H9 (cell line): ENCODE measurements around the gene SF3A1. TPM values are rescaled to one million over a fixed set of nuclear protein-coding genes. Genes with fewer than 3 reads are reported as not detected.

Source experiments
- DNase-seq: peaks from one replicate; pipeline ENCODE4 v3.0.0-alpha.2; 2017
- H2AFZ ChIP-seq: one replicate; pipeline ENCODE4 v1.6.1; 2013; ENCODE audit warnings: mild to moderate bottlenecking, low read length, control low read depth, moderate library complexity
- H2AK5ac ChIP-seq: 2 replicates; pipeline ENCODE4 v1.6.1; 2013; ENCODE audit warnings: low read length, control low read depth, mixed read lengths; ENCODE audit not compliant: insufficient read length
- H2BK120ac ChIP-seq: one replicate; pipeline ENCODE4 v1.6.1; 2013; ENCODE audit warnings: low read depth, mild to moderate bottlenecking, low read length, control low read depth, inconsistent platforms; ENCODE audit not compliant: poor library complexity, severe bottlenecking
- H2BK12ac ChIP-seq: 2 replicates; pipeline ENCODE4 v1.6.1; 2013; ENCODE audit warnings: low read length, control low read depth, mixed read lengths, low read depth; ENCODE audit not compliant: insufficient read length
- H2BK15ac ChIP-seq: 2 replicates; pipeline ENCODE4 v1.6.1; 2013; ENCODE audit warnings: low read depth, low read length, control low read depth
- H2BK20ac ChIP-seq: one replicate; pipeline ENCODE4 v1.6.1; 2013; ENCODE audit warnings: low read depth, mild to moderate bottlenecking, low read length, control low read depth, inconsistent platforms; ENCODE audit not compliant: poor library complexity, severe bottlenecking
- H2BK5ac ChIP-seq: 2 replicates; pipeline ENCODE4 v1.6.1; 2013; ENCODE audit warnings: low read length, control low read depth, mixed read lengths; ENCODE audit not compliant: insufficient read length
- H3K14ac ChIP-seq: 2 replicates; pipeline ENCODE4 v1.6.1; 2013; ENCODE audit warnings: low read length, control low read depth; ENCODE audit not compliant: insufficient read depth
- H3K18ac ChIP-seq: 2 replicates; pipeline ENCODE4 v1.6.1; 2013; ENCODE audit warnings: low read depth, mild to moderate bottlenecking, mixed read lengths, low read length, control low read depth; ENCODE audit not compliant: insufficient read length
- H3K23ac ChIP-seq: 2 replicates; pipeline ENCODE4 v1.6.1; 2013; ENCODE audit warnings: low read length, control low read depth, mixed read lengths, low read depth; ENCODE audit not compliant: insufficient read length
- H3K23me2 ChIP-seq: 2 replicates; pipeline ENCODE4 v1.6.1; 2013; ENCODE audit warnings: low read depth, mild to moderate bottlenecking, mixed read lengths, low read length, control low read depth; ENCODE audit not compliant: insufficient read length, poor library complexity, severe bottlenecking
- H3K27ac ChIP-seq: 2 replicates; pipeline ENCODE4 v1.5.1; 2013; ENCODE audit warnings: low read length, control low read depth, mixed read lengths, low read depth; ENCODE audit not compliant: insufficient read length
- H3K27me3 ChIP-seq: 2 replicates; pipeline ENCODE4 v1.6.1; 2013; ENCODE audit warnings: low read length, control low read depth, inconsistent platforms; ENCODE audit not compliant: insufficient read depth
- H3K4ac ChIP-seq: 2 replicates; pipeline ENCODE4 v1.6.1; 2013; ENCODE audit warnings: low read depth, mild to moderate bottlenecking, control low read depth, inconsistent platforms, low read length, moderate library complexity
- H3K4me1 ChIP-seq: 2 replicates; pipeline ENCODE4 v1.6.1; 2013; ENCODE audit warnings: low read length, control low read depth, inconsistent platforms; ENCODE audit not compliant: insufficient read depth
- H3K4me2 ChIP-seq: 2 replicates; pipeline ENCODE4 v1.6.1; 2013; ENCODE audit warnings: low read length, control low read depth, mixed read lengths; ENCODE audit not compliant: insufficient read length, insufficient read depth
- H3K56ac ChIP-seq: 2 replicates; pipeline ENCODE4 v1.6.1; 2013; ENCODE audit warnings: low read depth, mild to moderate bottlenecking, mixed read lengths, low read length, control low read depth; ENCODE audit not compliant: insufficient read length
- H3K79me1 ChIP-seq: 2 replicates; pipeline ENCODE4 v1.6.1; 2013; ENCODE audit warnings: low read depth, mild to moderate bottlenecking, moderate library complexity, low read length, control low read depth, inconsistent platforms; ENCODE audit not compliant: insufficient read depth, poor library complexity, severe bottlenecking
- H3K79me2 ChIP-seq: 2 replicates; pipeline ENCODE4 v1.6.1; 2013; ENCODE audit warnings: low read length, control low read depth, inconsistent platforms; ENCODE audit not compliant: insufficient read depth
- H3K9ac ChIP-seq: 2 replicates; pipeline ENCODE4 v1.6.1; 2013; ENCODE audit warnings: low read length, control low read depth, mixed read lengths; ENCODE audit not compliant: insufficient read length; ENCODE audit errors: extremely low read depth
- H3K9me3 ChIP-seq: one replicate; pipeline ENCODE4 v1.6.1; 2013; ENCODE audit warnings: low read depth, low read length, inconsistent platforms; ENCODE audit not compliant: control insufficient read depth
- H3T11ph ChIP-seq: one replicate; pipeline ENCODE4 v1.6.1; 2013; ENCODE audit warnings: mild to moderate bottlenecking, low read length, control low read depth, inconsistent platforms
- H4K20me1 ChIP-seq: one replicate; pipeline ENCODE4 v1.6.1; 2013; ENCODE audit not compliant: control insufficient read depth, insufficient read length, insufficient read depth
- H4K5ac ChIP-seq: 2 replicates; pipeline ENCODE4 v1.6.1; 2013; ENCODE audit warnings: low read depth, mild to moderate bottlenecking, mixed read lengths, low read length, control low read depth; ENCODE audit not compliant: insufficient read length
- H4K8ac ChIP-seq: replicated peaks from 2 replicates; pipeline ENCODE4 v1.6.1; 2013; ENCODE audit warnings: low read length, control low read depth, mixed read lengths, low read depth; ENCODE audit not compliant: insufficient read length
- H4K91ac ChIP-seq: 2 replicates; pipeline ENCODE4 v1.6.1; 2013; ENCODE audit warnings: low read depth, mild to moderate bottlenecking, moderate library complexity, mixed read lengths, low read length, control low read depth; ENCODE audit not compliant: insufficient read length
- H3K27ac Mint-ChIP-seq, 3 experiments: 2 replicates in 2 of 3; 3 replicates in 1 of 3; pipeline ENCODE4 v1.8.0; 2020 to 2021; ENCODE audit warnings: mixed read lengths in 3 of 3, mild to moderate bottlenecking in 1 of 3, moderate library complexity in 1 of 3
- H3K27me3 Mint-ChIP-seq: 2 replicates; pipeline ENCODE4 v1.8.0; 2021; ENCODE audit warnings: low read depth, mild to moderate bottlenecking, moderate library complexity, mixed read lengths
- H3K36me3 Mint-ChIP-seq, 3 experiments: 2 replicates in 2 of 3; 3 replicates in 1 of 3; pipeline ENCODE4 v1.8.0; 2020 to 2021; ENCODE audit warnings: low read depth in 3 of 3, mixed read lengths in 3 of 3; ENCODE audit not compliant: insufficient read depth in 1 of 3
- H3K4me1 Mint-ChIP-seq, 2 experiments: 2 replicates each; pipeline ENCODE4 v1.8.0; 2020; ENCODE audit warnings: mixed read lengths in 2 of 2
- H3K4me3 Mint-ChIP-seq, 2 experiments: 2 replicates in 1 of 2; 3 replicates in 1 of 2; pipeline ENCODE4 v1.8.0; 2020 to 2021; ENCODE audit warnings: mild to moderate bottlenecking in 2 of 2, mixed read lengths in 2 of 2, moderate library complexity in 1 of 2
- H3K9me3 Mint-ChIP-seq, 2 experiments: 2 replicates in 1 of 2; 3 replicates in 1 of 2; pipeline ENCODE4 v1.8.0; 2020; ENCODE audit warnings: mild to moderate bottlenecking in 2 of 2, mixed read lengths in 2 of 2, moderate library complexity in 1 of 2
- CTCF ChIP-seq: fragments of 200-600 bp; sonication (generic); conservative IDR thresholded peaks from 3 replicates; pipeline ENCODE4 v1.8.0; 2021; ENCODE audit warnings: antibody characterized with exemption, mild to moderate bottlenecking
- WGBS: extraction: QIAGEN DNeasy Blood & Tissue Kit; methylation state at CpG from one replicate; pipeline ENCODE4 v1.1.7; 2013; ENCODE audit warnings: missing lambda C conversion rate, low lambda C conversion rate, mixed read lengths; ENCODE audit not compliant: insufficient read length; ENCODE audit errors: extremely low coverage; 5-methylcytosine and 5-hydroxymethylcytosine counted together
- total RNA-seq: library from RNA; stranded (reverse); gene quantifications from 2 replicates; pipeline ENCODE4 v1.2.1, GENCODE V29; 2021

The SF3A1 gene
- total RNA-seq, 1 experiment from 2014 or later, result 225 TPM

DNA sequence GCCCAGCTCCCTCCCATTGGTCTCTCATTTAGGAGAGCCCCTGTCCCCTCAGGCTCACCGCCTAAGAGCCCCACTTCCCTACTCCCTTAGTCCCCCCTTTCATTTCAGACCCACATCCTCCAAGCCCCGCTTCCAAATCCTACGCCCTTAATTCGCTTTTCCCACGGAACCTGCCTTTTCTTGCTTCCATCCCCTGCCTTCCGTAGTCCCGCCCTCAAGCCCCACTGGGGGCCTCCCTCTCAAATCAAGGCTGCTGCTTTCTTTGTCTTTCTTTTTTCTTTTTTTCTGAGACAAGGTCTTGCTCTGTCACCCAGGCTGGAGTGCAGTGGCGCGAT lies 509 bp upstream of the SF3A1 start:
- Histone ChIP-seq H3K9ac (peak overlapping the region; percentile 34), H2AFZ (no peak overlapping the region), H3K79me1 (peaks cover 10% of the 10 kb centered on the region), H3K27ac (no peak overlapping the region), H3K79me2 (peaks cover 15% of the 10 kb centered on the region), H2AK5ac (no peak overlapping the region), H3K18ac (peak overlapping the region; percentile 36), H2BK5ac (no peak overlapping the region), H4K20me1 (no peaks in the 10 kb centered on the region), H3K23me2 (peaks cover 3% of the 10 kb centered on the region), H2BK12ac (no peak overlapping the region), H3K4ac (no peak overlapping the region), H3K56ac (no peak overlapping the region), H3K4me2 (peak overlapping the region; percentile 75), H3K14ac (0 out of 2 replicates have a peak overlapping the region, but pooled peaks have one; percentile 45), H2BK15ac (no peak overlapping the region), H3K27me3 (no peaks in the 10 kb centered on the region), H3K23ac (no peak overlapping the region), H3K9me3 (no peaks in the 10 kb centered on the region), H2BK20ac (no peak overlapping the region), H3K4me1 (no peaks in the 10 kb centered on the region; the same call in 1 of the 2 replicates), H4K91ac (no peak overlapping the region), H2BK120ac (no peak overlapping the region), H4K5ac (no peak overlapping the region), H3T11ph (no peak overlapping the region), H4K8ac (no peak overlapping the region)
- peaks cover 16 to 20% of the 10 kb centered on the region in 2 experiments for H3K4me1 Mint-ChIP-seq
- H3K27ac Mint-ChIP-seq, result peak overlapping the region; percentile 83 to 98 (median 91)
- peak overlapping the region; percentile 96 to 99 for H3K4me3 Mint-ChIP-seq
- no peaks in the 10 kb centered on the region for H3K9me3 Mint-ChIP-seq
- H3K36me3 Mint-ChIP-seq, result peaks cover 7 to 21% (median 19%) of the 10 kb centered on the region in 3 experiments
- TF ChIP-seq CTCF, result no peak
- no peak for DNase-seq
- no CpG with 5 or more reads among the region's 9 CpGs for WGBS
- H3K27me3 Mint-ChIP-seq, result no peaks in the 10 kb centered on the region
